ENCODE data around the gene MPP2.

DNA sequence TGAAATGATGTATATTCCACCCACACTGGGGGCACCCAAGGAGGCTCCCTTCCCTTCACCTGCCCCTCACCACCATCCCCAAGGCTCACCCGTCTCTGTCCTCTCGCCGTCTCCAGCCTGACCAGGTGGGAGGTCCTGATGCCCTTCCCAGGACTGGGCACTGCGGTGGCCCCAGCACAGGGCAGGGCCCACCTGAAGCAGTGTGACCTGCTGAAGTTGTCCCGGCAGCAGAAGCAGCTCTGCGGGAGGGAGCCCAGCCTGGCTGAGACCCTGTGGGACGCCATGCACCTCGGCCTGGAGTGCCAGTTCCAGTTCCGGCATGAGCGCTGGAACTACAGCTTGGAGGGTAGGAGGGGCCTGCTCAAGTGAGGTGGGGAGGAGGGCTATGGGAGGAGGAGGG, 25.0 kb upstream of the MPP2 start:
- TF ChIP-seq, protein P1, sequence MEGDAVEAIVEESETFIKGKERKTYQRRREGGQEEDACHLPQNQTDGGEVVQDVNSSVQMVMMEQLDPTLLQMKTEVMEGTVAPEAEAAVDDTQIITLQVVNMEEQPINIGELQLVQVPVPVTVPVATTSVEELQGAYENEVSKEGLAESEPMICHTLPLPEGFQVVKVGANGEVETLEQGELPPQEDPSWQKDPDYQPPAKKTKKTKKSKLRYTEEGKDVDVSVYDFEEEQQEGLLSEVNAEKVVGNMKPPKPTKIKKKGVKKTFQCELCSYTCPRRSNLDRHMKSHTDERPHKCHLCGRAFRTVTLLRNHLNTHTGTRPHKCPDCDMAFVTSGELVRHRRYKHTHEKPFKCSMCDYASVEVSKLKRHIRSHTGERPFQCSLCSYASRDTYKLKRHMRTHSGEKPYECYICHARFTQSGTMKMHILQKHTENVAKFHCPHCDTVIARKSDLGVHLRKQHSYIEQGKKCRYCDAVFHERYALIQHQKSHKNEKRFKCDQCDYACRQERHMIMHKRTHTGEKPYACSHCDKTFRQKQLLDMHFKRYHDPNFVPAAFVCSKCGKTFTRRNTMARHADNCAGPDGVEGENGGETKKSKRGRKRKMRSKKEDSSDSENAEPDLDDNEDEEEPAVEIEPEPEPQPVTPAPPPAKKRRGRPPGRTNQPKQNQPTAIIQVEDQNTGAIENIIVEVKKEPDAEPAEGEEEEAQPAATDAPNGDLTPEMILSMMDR (IDR thresholded peaks at IDR 0.05): no peak
- TF ChIP-seq POLR2AphosphoS5 (IDR thresholded peaks at IDR 0.05) (no peak), EP300 (IDR thresholded peaks at IDR 0.05) (no peak), POLR2A (IDR thresholded peaks at IDR 0.05) (no peak)

All from stomach (tissue), 4 donors.